ENCODE results near the gene SMIM20. TPM values are rescaled to one million over a fixed set of nuclear protein-coding genes. Genes with fewer than 3 reads are reported as not detected.

Gene SMIM20
- total and polyA plus RNA-seq, 2 of the 4 experiments (the other 2 are of a cell fraction) = 13.6 to 23.1 TPM

GRCh38 chr4:25956260-25956659, 42.2 kb downstream of the SMIM20 start:
- CTCF ChIA-PET = interaction anchor here (0.6 kb wide), 1 partner anchor 8 kb away, joined by 3 read pairs; no protein-coding TSS in a partner anchor
- H4K5ac ChIP-seq (ENCODE audit: low read depth, low read length) = no peak overlapping the region
- H3K18ac ChIP-seq (ENCODE audit: low read depth, low read length) = no peak overlapping the region
- H2BK5ac ChIP-seq (ENCODE audit: low read depth, low read length, poor library complexity, severe bottlenecking) = no peak overlapping the region
- H3K36me3 ChIP-seq (ENCODE audit: control insufficient read depth, insufficient read depth, low read length) = no peaks in the 10 kb centered on the region
- H2BK15ac ChIP-seq (ENCODE audit: low read depth, low read length) = no peak overlapping the region
- H3K56ac ChIP-seq (ENCODE audit: extremely low read depth, insufficient read depth, low read length) = no peak overlapping the region
- H2BK20ac ChIP-seq (ENCODE audit: low read depth, low read length) = no peak overlapping the region
- no peaks in the 10 kb centered on the region for H3K79me1 ChIP-seq (ENCODE audit: low read depth in 1 of 2, low read length in 2 of 2)
- no peak overlapping the region for H3K9ac ChIP-seq (ENCODE audit: low read depth, low read length)
- H3K9me1 ChIP-seq (ENCODE audit: insufficient read depth, low read length) = no peaks in the 10 kb centered on the region
- no CpG with 5 or more reads among the region's 1 CpG for WGBS, 2 experiments (ENCODE audit: extremely low coverage in 2 of 2, insufficient read length in 1 of 2)
- intact Hi-C loops (cut with micrococcal nuclease) = no loop called here
- ATAC-seq (ENCODE audit: low read depth) = no peak
- no peak overlapping the region for H4K91ac ChIP-seq (ENCODE audit: insufficient read depth, low read depth, low read length)
- POLR2A ChIA-PET (ENCODE audit: unreplicated experiment) = no interaction called here
- H2AK9ac ChIP-seq (replicated peaks; ENCODE audit: low read depth, low read length, poor library complexity) = no peak overlapping the region
- no peaks in the 10 kb centered on the region for H3K9me3 ChIP-seq (ENCODE audit: control insufficient read depth, insufficient read depth, low read length)
- H3K27me3 ChIP-seq (ENCODE audit: control insufficient read depth, insufficient read depth, low read length) = peaks cover 29% of the 10 kb centered on the region
- H3K4me2 ChIP-seq (ENCODE audit: low read depth, low read length) = no peak overlapping the region
- no peak overlapping the region for H3K27ac ChIP-seq (ENCODE audit: insufficient read depth, low read length)
- BruUV-seq (replicated peaks) = no TSS peak
- no peak overlapping the region for H4K8ac ChIP-seq (ENCODE audit: low read depth in 2 of 2, low read length in 2 of 2)
- no peaks in the 10 kb centered on the region for H4K20me1 ChIP-seq (ENCODE audit: insufficient read depth, low read length)
- no peak overlapping the region for H2BK120ac ChIP-seq (ENCODE audit: low read depth, low read length)
- in situ Hi-C loops (cut with MboI; ENCODE audit: low sequenced_read_pairs) = no loop called here
- no peak overlapping the region for H3K4me3 ChIP-seq (ENCODE audit: insufficient read depth, low read depth, low read length)
- no peak overlapping the region for H2AK5ac ChIP-seq (ENCODE audit: low read depth, low read length)
- no peak overlapping the region for H3K14ac ChIP-seq (replicated peaks; ENCODE audit: low read depth, low read length)
- TF ChIP-seq POLR2A (IDR thresholded peaks at IDR 0.05; ENCODE audit: low read depth, low read length) (no peak), RFX5 (IDR thresholded peaks at IDR 0.05; ENCODE audit: low read depth, low read length) (no peak), BHLHE40 (IDR thresholded peaks at IDR 0.05; ENCODE audit: low read depth, low read length) (no peak), CEBPB (IDR thresholded peaks at IDR 0.05; ENCODE audit: low read depth, low read length) (no peak), MAFK (IDR thresholded peaks at IDR 0.05; ENCODE audit: low read depth, low read length) (no peak), MAZ (IDR thresholded peaks at IDR 0.05; ENCODE audit: borderline replicate concordance, low read depth, low read length) (no peak), USF2 (IDR thresholded peaks at IDR 0.05; ENCODE audit: low read depth, low read length) (no peak), CTCF (conservative IDR thresholded peaks at IDR 0.05; ENCODE audit: low read depth, low read length) (no peak), SMC3 (IDR thresholded peaks at IDR 0.05; ENCODE audit: low read depth, low read length) (no peak), CHD1 (IDR thresholded peaks at IDR 0.05; ENCODE audit: low read depth, low read length) (no peak), NFE2L2 (IDR thresholded peaks at IDR 0.05; ENCODE audit: low read depth, low read length) (no peak), RCOR1 (IDR thresholded peaks at IDR 0.05; ENCODE audit: insufficient replicate concordance, low read length) (no peak), FOS (IDR thresholded peaks at IDR 0.05; ENCODE audit: low read depth, low read length) (no peak), ELK1 (IDR thresholded peaks at IDR 0.05; ENCODE audit: borderline replicate concordance, low read depth, low read length) (no peak), RAD21 (IDR thresholded peaks at IDR 0.05; ENCODE audit: low read length) (no peak)
- H3K4ac ChIP-seq (ENCODE audit: low read depth, low read length) = no peak overlapping the region
- DNase-seq = no peak
- peaks cover 1% of the 10 kb centered on the region; the same call in 1 of the 2 replicates for H3K4me1 ChIP-seq (ENCODE audit: control insufficient read depth, insufficient read depth, low read length)
- H2AFZ ChIP-seq (replicated peaks; ENCODE audit: low read length, poor library complexity) = no peak overlapping the region
- dilution Hi-C loops (cut with HindIII; ENCODE audit: low sequenced_read_pairs, unreplicated experiment) = no loop called here
- no peak overlapping the region for H3K23ac ChIP-seq (ENCODE audit: low read depth, low read length)

All from IMR-90 (cell line).